ENCODE measurements around the gene CTRB1.

CTRB1 gene

DNA sequence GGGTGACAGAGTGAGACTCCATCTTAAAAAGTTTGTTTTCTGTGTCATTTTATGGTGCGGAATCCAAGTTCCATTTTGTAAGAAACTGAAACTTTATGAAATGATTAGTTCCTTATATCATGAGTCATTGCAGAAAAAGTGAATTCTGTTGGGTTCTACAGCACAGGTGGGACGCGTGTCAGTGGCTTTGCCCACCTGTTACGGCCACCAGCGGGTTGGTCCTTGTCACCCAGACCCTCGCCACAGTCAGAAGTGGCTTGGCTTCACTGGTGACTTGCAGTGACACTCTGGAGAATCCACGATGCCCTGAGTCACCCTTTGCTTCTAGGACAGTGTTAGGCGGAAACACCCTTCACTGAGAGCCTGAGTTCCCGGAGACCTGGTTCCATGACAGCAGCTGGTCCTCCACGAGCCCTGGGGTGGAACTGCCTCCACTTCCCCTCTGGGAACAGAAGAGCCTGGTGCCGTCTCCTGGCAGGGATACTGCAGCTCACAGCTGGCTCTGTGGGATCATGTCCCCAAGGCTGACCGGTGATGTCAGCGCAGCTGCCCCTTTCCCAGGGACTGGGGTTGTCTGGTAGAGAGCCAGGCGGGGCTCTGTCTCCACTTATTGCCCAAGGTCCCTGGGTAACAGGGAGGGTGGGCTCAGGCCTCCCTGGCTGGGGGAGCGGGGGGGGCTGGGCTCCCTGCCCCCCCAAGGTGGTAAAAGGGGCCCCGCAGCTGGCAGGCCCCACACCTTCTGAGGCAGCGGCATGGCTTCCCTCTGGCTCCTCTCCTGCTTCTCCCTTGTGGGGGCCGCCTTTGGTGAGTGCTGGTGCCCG lies at the start of gene CTRB1:
TSS of gene CTRB1 (plus strand) at position 733 of the 821 bp plus-strand sequence. CDS start at position 753, 20 bp downstream.
- DNase-seq (ENCODE audit: low spot score): no peak

DNA sequence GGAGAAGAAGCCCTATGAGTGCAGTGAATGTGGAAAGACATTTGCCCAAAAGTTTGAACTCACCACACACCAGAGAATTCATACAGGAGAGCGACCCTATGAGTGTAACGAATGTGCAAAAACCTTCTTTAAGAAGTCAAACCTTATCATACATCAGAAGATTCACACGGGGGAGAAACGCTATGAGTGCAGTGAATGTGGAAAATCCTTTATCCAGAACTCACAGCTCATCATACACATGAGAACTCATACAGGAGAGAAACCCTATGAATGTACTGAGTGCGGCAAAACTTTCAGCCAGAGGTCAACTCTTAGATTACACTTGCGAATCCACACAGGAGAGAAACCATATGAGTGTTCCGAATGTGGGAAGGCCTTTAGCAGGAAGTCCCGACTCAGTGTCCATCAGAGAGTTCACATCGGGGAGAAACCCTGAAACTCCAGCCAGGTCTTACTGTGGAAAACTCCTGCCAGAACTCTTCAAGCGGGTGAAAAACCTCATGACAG lies 48.8 kb upstream of the CTRB1 start:
- no peak for DNase-seq (ENCODE audit: low spot score)

DNA sequence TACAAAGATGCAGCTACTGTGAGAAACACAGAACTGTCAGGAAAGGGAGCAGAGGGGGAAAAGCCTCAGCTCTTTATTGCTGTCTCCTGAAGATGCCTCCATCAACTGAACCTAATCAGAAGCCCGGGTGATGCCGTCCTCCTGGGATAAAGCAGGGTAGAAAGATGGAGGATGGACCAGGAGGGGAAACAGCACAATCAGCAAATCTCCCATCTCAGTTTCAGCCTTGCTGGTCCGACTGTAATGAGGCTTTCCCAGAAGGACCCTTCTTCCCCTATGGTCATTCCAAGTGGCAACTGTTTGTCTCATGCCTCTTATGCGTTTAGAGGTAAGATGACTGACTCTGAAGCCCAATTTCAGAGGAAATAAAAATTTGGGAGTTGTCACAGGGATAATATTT lies 46.2 kb upstream of the CTRB1 start:
- DNase-seq (ENCODE audit: low spot score): no peak

DNA sequence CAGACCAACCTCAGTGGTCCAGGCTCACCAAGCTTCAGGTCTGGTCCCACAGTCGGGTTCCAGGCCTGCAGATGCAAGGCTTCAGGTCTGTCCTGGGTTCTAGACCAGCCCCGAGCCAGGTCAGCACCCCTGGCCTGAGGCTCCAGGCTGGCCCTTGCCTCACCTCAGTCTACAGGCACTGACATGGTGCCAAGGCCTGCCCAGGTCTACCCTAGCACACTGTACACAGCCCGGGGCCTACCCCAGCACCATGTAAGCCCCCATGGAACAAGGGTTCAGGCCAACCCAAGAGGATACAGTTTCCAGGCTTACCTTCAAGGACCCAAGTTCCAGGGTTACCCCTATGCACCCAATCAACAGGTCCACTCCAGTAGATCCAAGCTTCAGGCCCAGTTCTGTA lies 43.7 kb upstream of the CTRB1 start:
- DNase-seq (ENCODE audit: low spot score): no peak

DNA sequence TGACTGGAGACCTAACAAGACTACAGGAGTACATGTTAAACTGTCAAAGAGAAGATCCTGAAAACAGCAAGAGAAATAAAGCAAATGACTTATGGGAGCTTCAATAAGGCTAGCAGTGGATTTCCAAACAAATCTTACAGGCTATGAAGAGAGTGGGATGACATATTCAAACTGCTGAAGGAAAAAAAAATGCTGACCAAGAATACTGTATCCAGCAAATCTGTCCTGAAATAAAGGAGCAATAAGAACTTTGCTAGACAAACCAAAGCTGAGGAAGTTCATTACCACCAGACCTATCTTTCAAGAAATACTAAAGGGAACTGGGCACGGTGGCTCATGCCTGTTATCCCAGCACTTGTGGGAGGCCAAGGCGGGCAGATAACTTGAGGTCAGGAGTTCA lies 41.9 kb upstream of the CTRB1 start:
- DNase-seq (ENCODE audit: low spot score): no peak

DNA sequence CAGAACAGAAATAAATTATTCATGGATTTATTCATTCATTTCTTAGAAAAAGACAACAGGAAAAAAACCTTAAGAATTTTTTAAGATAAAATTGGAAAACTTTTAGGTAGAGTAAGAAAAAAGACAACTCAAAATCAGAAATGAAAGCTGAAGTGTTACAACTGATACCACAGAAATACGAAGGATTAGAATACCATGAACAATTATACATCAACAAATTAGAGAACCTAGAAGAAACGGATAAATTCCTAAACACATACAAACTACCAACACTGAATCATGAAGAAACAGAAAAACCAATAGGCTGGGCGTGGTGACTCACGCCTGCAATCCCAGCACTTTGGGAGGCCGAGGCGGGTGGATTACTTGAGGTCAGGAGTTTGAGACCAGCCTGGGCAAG lies 39.6 kb upstream of the CTRB1 start:
- DNase-seq (ENCODE audit: low spot score): no peak

DNA sequence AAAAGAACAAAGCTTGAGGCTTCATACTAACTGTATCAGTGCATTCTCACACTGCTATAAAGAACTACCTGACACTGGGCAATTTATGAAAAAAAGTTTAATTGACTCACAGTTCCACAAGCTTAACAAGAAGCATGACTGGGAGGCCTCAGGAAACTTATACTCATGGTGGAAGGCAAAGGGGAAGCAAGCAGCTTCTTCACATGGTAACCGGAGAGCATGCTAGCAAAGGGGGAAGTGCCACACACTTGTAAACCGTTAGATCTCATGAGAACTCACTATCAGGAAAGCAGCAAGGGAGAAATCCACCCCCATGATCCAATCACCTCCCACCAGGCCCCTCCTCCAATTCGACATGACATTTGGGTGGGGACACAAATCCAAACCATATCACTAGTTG lies 37.2 kb upstream of the CTRB1 start:
- DNase-seq (ENCODE audit: low spot score): no peak

DNA sequence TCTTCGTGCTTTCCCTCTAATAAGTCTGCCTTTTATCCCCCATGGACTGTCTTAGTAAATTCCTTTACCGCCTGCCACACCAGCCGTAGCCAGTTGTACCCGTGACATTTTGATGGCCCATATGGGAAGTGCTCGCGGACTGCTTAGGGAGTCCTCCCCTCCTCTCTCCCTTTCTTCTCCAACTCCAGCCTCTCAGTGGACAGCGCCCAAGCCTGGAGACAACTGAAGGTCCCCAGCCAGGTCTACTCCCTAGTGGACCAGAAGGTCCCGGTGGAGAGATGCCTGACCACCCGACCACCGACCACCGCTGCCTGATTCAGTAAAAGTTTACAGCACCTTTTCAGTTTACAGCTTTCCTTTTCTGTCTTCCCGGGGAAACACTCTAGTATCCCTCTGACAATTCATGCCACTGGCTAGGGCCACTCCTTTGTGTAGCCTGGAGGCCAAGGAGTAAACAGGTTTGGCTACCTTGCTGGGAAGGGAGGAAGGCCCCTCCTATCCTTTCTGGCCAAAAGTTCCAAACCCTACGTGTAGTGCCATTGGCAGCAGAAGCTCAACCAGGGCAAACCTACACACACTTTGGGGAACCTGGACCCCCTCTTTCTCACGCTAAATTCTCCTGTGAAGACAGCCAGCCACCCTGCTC lies 29.8 kb upstream of the CTRB1 start:
- no peak for DNase-seq (ENCODE audit: low spot score)

DNA sequence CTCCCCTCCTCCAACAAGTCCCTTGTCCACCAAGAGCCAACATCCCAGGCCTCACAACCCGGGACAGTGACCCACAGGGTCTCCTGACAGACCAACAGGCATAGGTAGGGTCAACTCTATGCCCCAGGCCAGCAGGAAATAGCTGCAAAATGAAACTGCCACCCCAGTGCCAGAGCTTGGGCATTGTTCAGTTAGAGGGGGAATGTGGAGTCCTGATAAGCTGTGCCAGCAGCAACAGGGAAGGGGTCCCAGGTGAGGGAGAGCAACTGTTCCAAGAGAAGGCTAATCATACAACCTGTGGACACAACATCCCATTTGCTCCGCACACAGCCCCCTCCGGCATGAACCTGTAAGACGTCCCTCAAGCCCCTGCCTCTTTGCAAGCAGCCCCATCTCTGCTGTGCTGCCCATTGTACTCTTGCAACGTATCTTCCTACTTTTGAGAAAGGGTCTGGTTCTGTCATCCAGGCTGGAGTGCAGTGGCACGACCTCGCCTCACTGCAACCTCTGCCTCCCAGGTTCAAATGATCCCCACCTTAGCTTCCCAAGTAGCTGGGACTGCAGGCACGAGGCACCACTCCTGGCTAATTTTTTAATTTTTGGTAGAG lies 29.0 kb upstream of the CTRB1 start:
- DNase-seq (ENCODE audit: low spot score): no peak

DNA sequence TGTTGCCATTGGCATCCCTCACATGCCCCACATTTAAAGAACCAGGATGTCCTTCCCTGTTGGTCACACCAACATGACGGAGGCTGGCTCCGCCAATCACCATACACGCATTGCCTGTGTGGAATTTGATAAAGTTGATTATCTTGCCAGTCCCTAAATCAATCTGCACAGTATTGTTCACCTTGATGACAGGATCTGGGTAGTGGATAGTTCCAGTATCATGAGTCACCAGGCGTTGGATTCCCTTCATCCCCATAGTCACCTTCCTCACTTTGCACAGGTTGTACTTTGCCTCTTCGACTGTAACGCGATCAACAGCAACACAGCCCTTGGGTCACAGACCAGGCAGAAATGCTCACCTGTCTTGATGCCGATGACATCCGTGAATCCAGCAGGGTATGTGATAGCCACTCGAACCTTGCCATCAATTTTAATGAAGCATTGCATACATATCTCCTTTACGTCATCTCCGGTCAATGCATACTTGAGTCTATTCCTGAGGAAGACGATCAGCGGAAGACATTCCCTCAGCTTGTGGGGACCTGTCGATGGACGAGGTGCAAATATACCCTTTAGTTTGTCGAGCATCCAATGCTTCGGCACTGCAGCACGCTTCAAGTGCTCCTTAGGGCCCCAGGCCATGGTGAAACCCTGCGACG lies 26.1 kb upstream of the CTRB1 start:
- no peak for DNase-seq (ENCODE audit: low spot score)

DNA sequence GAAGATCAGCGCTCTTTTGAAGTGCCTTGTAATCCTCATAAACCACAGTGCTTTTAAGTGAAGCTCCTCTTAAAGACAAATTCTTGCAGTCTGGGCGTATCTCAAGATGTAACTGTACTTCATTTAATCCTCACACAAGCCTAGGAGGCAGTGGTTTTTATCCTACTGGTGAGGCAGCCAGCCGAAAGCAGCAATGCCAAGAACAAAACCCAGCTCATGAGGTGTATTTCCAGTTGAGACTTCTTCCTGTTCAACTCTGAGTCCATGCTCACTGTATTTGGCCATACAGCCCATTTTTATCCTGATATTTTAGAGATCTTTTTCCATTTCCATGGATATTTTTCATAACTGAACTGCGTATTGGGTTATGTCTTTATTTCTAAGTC lies 25.5 kb upstream of the CTRB1 start:
- DNase-seq (ENCODE audit: low spot score): no peak

DNA sequence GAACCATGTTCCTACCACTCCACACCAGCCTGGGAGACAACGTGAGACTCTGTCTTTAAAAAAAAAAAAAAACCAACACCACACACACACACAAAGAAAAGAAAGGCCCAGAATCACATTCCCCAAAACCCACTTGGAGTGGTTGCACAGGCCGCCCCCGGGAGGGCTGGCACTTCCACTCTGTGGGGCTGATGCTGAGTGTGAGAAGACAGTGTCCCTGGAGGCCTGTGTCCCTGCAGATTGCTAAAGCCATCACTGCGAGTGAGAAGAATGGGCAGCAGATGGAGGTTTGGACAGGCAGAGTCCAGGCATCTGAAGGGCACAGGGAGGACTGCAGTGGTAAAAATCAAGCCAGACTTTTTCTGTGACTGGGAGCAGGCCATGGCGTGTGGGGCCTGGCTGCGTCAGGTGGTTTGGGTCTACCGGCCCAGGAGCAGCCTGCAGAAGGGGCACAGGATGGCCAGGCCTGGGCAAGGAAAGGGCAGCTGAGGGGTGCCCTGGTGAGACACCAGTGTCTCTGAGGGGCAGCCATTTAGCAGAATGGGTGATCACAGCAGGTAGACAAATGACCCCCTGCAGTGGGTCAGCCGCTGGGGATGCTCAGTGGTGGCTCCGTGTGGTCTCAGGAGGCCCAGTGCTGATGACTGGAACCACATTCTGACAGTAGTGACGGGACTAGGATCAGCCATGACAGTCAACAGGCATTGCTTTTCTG lies 24.9 kb upstream of the CTRB1 start:
- no peak for DNase-seq (ENCODE audit: low spot score)

DNA sequence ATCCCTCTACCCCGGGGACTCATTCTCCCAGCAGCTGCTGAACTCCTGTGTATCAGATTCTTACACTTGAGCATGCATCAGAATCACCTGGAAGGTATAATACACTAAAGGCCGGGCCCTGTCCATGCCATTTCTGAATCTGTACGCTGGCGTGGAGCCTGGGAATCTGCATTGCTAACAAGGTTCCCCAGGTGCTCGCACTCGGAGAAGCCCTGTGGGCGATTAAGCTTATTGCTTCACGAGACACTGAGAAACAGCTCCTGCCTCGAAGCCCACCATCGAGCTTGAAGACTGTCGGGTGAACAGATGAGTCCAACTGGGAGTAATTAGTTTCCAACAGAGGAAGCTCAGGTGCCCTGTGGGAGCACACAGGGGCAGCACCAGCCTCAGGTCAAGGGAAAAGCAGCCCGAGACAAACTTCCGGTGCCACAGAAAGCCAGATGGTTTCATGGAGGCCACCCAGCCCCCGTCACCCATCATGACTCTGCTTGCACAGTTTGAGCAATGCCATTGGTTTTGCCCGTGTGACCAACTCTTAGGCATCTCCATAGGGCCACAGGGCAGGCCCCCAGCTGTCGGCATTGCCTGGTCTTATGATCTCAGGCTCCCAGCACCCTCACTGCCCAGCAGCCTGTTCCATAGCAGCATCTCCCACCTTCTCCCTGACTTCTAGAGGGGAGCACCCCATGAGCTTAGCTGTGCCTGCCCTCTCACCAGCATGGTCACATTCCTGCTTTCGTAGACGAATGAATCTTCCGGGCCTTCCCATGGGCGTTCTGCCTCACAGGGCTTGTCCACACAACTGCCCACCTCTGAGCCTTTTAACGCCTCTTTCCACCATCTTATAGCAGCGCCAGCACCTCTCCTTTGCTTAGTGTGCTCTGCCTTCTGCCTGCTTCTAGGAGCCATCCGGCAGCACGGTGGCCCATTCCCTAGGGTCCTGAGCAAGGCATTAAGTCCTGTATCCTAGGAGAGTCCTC lies 22.7 kb upstream of the CTRB1 start:
- no peak for DNase-seq (ENCODE audit: low spot score)

DNA sequence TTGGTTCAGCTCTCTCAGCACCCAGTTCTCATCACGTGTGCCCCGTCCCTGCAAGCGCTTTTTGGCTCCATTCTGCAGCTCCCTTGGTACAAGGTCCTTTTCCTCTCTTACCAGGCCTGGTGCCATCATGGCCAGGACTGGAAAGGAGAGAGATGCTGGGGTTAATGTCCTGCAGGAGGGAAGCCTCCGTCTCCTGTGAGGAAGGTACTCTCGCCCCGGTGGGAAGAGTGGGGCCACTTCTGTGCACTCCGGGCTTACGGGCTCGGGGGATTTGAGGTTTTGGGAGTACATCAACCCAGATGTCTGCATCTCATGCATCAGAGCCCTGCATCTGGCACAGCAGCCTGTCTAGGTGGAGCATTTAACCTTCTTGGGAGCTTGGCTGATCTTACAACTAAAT lies 22.0 kb upstream of the CTRB1 start:
- DNase-seq (ENCODE audit: low spot score): no peak

DNA sequence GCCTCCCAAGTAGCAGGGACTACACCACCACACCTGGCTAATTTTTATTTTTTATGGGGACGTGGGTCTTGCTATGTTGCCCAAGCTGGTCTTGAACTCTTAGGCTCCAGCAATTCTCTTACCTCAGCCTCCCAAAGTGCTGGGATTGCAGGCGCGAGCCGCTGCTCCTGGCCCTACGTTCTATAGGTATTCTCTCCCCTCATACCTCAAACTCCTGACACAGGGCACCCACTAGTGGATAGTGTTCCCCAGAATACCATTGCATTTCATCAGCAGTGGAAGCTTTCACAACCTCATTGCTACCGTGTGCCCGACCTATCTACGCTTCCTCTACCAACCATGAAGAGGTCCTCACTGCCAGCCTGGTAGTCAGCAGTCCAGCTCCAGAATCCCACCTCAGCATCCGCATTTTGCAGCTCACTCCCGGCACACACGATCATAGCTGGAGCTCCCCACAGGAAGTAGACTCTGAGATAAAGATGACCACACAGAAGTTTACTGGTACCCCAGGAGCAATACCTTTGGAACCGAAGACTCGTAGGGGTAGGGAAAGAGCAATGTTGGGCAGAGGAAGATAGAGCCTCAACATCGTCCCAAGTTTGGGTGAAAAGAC lies 21.2 kb upstream of the CTRB1 start:
- no peak for DNase-seq (ENCODE audit: low spot score)

DNA sequence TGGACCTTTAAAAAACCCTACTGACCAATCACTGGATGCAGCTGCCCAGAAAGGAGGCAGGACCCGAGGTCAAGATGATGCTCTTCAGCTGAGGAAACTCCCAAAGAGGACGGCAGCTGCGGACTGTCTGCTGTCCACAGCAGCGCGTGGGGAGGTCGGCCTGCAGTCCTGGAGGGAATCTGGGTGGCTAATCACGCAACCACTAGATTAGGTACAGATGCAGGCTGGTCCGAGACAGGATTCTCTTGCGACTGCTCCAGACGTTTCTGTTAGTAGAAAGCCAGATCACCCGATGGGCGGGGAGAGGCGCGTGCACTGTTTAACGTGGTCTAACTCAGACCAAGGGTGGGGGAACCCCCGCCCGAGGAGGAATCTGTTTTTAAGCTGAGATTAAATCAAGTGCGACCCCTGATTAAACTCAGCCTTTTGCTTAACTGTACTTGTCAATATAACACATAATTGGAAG lies 20.6 kb upstream of the CTRB1 start:
- DNase-seq (ENCODE audit: low spot score): no peak

DNA sequence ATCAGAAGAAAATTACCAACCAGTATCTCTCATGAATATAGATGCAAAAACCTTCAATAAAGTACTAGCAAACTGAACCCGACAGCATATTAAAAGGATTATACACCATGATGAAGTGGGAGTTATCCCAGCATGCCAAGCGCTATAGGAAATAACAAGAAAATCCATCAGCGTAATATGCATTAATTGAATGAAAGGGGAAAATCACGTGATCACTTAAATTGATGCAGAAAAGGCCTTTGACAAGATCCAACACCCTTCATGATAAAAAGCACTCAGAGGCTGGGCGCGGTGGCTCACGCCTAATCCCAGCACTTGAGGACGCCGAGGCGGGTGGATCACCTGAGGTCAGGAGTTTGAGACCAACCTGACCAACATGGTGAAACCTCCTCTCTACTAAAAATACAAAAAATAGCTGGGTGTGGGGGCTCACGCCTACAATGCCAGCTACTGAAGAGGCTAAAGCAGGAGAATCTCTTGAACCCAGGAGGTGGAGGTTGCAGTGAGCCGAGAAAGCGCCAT lies 16.7 kb upstream of the CTRB1 start:
- DNase-seq (ENCODE audit: low spot score): no peak

DNA sequence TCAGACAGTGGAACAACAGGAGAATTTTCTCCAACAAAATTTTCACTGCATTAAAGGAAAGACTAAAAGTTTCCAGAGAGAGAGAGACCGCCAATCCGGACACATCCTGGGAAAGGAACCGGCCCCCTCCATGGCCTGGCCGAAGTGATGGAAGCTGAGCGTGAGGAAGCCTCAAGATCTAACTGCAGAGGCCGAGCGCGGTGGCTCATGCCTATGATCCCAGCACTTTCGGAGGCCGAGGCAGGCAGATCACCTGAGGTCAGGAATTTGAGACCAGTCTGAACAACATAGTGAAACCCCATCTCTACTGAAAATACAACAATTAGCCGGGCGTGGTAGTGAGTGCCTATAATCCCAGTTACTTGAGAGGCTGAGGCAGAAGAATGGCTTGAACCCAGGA lies 15.7 kb upstream of the CTRB1 start:
- no peak for DNase-seq (ENCODE audit: low spot score)

DNA sequence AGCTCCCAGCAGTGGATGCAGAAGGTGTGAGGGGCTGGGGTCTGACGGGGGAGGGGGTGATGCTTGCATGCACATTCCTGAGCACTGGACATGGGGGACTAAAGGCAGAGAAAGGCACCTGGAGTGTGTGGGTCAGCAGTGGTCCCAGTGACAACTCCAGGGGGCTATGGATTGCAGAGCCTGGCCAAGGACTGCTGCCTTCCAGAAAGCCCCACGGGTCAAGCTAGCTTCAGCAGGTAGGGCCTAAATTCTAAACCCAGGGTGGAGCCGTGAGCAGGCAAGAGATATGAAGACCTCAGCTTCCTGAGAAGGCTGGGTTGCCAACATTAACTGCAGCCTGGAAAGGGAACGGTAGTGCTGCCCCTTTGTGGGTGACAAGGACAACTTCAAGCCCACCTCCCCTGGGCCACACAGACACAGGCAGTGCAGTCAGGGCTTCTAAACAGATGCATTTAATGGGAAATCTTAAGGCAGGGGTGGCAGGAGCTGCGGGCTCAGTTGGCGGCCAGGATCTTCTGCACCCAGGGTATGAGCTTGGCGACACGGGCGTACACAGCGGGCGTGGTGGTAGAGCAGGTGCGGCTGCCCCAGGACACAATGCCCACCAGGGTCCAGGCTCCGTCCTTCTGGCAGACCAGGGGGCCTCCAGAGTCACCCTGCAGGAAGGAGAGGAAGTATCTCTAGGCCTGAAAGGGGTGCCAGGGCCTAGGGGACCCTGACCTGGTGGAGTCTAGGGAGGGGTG lies 14.9 kb upstream of the CTRB1 start:
- no peak for DNase-seq (ENCODE audit: low spot score)

Measured in COLO829 (cell line).